AG20443 (cell line): ENCODE measurements around the gene ATXN10.

Source experiments
- DNase-seq: peaks from one replicate; pipeline ENCODE4 v3.0.0; 2012; ENCODE audit warnings: low spot score, mixed read lengths

ATXN10 gene

DNA sequence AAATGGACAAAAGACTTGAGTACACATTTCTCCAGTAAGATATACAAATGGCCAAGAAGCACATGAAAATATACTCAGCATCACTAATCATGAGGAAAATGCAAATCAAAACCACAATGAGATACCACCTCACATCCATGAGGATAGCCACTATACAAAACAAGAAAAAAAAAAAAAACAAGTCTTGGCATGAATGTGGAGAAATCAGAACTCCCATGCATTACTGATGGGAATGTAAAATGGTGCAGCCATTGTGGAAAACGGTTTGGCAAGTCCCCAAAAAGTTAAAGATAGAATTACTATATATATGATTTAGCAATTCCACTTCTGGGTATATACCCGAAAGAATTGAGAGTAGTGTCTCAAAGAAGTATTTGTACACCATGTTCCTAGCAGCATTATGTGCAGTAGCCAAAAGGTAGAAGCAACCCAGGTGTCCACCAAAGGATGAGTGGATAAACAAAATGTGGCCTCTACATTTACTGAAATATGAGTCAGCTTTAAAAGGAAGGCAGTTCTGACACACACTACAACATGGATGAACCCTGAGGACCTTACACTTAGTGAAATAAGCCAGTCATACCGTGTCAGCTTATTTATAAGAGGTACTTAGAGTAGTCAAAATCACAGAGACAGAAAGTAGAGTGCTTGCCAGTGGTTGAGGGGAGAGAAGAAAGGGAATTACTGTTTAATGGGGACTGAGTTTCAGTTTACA is 159.1 kb downstream of the ATXN10 start:
- DNase-seq = no peak

DNA sequence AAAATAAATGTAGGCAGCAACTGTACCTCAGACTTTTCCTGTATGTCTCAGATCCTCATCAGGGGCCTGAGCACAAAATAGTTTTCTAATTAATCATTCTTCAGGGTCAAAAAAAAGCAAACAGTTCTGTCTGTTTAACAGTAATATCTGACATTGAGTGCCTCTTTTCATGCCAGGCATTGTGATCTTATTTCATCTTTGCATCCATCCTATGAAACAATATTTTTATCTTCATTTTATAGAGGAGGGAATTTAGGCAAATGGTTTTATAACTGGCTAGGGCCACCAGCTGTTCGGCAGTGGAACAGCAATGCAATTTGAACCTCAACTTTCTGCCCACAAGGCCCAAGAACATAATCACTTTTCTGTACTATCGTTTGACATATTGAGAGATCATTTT is 159.8 kb downstream of the ATXN10 start:
- DNase-seq = peak; percentile 31

- no peak for DNase-seq
Observed at GRCh38 chr22:45832180-45832579, 160.5 kb downstream of the ATXN10 start.

GRCh38 chr22:45832959-45833580 is 161.4 kb downstream of the ATXN10 start:
- no peak for DNase-seq

DNA sequence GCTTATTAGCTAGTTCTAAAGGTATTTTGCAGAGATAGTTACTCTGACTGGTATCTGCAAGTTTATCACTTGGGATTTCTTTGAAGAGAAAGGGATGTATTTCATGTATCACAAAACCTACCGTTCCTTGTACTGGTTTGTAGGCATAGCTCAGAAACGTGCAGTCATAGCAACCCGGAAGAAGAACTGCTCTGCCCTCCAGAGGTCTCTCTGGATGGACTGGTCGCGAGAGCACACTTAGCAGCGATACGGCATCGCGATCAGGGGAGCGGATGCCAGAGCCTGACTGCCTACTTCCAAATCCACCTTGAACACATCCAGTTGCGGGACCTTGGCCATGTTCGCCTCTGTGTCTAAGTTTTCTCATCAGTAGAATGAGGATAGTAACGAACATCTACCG is 162.0 kb downstream of the ATXN10 start:
- no peak for DNase-seq

DNA sequence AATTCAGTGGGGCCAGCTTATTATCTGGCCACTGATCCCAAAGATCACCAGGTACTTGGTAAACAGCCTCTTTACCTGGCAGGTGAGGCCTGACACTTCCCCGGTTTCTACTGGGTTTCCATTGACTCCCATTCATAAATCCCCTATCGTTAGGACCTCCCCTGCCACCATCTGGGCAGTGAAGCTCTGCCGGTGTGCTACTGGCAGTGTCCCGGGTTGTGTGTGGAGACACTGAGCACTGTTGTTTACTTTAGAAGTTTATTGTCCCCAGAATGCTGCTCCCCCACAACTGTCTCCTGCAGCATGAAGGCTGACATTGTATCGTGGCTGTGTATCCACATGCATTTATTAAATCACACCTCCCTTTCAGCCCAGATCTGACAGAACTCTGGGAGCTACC is 162.6 kb downstream of the ATXN10 start:
- no peak for DNase-seq

GRCh38 chr22:45834795-45835194 is 163.2 kb downstream of the ATXN10 start:
- no peak for DNase-seq

GRCh38 chr22:45836418-45837169 is 165.0 kb downstream of the ATXN10 start:
- DNase-seq = no peak

DNA sequence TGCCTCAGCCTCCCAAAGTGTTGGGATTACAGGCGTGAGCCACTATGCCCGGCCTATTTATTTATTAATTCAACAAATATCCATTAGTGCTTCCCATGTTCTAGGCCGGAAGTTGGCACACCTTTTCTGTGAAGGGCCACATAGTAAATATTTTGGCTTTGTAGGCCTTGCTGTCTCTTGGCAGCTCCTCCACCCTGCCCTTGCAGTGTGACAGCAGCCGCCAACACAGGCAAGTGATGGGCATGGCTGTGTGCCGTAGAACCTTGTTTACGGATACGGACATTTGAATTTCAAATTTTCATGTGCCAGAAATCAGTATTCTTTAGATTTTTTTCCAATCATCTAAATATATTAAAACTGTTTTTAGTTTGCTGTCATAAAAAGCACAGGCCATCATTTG is 165.9 kb downstream of the ATXN10 start:
- DNase-seq = no peak

DNA sequence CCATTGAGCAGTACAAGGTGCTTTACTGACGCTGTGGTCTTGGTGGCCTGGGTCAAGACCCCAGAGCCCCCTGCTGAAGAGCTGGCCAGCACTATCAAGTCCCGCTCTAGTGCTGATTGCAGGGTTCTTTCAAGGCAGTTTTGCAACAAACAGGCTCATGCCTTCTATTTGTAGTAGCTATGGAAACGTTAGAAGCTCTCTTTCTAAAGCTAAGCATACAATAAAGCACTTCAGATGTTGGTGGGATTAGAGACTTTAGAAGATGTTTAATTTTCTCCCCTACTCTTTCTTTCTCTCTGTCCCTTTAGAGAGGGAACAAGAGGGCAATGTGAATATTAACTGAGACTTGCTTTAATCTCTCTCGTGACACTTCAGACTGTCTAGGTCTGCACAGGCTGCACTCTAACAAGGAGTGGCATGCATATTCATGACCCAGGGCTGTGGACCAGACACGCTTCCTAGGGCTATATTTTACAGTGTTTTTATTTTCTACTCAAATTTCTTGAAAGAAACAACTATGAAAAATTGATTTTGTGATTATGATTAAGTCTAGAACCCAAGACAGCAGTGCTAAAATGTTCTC is 166.8 kb downstream of the ATXN10 start:
- DNase-seq = no peak

DNA sequence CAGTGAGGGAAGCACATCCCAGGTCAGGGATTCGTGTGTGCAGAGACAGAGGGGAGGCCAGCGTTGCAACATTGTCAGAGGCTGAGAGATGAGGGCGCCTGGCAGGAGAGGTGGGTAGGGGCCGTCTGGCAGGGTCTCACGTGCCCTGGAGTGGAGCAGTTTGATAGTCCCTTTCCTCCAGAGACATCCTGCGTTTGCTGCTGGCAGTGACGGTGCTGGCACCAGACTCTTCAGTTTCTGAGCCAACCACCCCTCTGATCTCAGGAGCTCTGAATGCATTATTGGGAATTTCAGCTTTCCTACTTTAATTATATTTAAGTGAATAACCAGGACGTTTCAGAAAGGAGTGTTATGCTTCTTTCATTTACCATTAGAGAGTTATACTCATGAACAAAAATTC is 168.8 kb downstream of the ATXN10 start:
- no peak for DNase-seq

GRCh38 chr22:45842291-45842991 is 170.8 kb downstream of the ATXN10 start:
- no peak for DNase-seq

DNA sequence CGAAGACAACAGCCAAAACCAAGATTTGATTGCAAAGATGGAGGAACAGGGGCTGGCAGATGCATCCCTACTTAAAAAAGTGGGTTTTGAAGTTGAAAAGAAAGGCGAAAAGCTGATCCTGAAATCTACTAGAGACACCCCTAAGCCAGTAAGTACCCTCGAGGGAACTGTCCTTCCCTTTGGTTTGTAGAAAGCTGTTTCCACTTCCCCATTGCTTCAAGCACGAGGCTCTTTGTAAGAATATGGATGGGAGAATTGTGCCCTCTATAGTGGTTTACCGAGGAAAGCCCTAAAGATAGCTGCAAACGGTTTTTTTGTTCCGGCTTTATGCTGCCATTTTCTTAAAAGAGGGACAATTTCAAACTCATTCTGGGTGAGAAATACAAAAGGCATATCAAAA is 171.4 kb downstream of the ATXN10 start:
- DNase-seq = no peak

DNA sequence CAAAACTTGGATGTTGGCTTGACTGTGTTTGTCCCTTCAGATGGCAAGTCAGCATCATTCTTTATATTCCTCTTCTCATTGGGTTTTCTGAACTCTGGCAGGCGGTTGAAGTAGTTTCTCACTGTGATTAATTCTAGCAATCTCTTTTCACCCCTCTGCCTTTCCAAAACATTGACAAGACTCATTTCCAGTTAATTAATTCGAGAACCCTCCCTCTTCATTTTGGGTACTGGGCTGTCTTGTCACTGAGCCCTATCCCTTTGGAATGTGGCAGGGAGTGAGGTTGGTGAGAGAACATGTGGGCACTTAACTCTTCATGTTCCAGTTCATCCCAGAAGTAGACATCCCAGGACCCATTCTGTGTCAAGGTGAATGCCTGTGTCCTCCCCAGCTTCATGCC is 172.4 kb downstream of the ATXN10 start:
- DNase-seq = no peak

- DNase-seq = no peak
Observed at GRCh38 chr22:45845076-45845487, 173.4 kb downstream of the ATXN10 start.

- DNase-seq = no peak
Observed at GRCh38 chr22:45846952-45847351, 175.3 kb downstream of the ATXN10 start.

DNA sequence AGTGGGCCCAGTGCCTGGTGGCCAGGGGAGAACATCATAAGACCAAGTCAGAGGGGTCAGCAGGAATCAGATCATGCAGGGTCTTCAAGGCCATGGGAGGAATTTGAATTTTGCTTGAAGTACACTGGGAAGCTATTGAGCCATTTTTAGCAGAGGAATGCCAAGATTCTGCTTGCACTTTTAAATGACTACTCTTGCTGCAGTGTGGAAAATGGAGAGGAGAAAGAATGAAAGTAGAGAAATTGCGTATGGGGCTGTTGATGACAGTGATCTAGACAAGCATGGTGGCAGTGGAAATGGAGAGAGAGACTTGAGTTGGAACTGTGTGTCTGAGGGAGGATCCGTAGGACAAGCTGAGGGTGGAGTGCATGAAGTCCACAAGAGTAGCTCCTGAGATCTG is 177.3 kb downstream of the ATXN10 start:
- DNase-seq = no peak

- no peak for DNase-seq
Observed at GRCh38 chr22:45852826-45853225, 181.2 kb downstream of the ATXN10 start.

- DNase-seq = no peak
Observed at GRCh38 chr22:45855961-45856360, 184.3 kb downstream of the ATXN10 start.

GRCh38 chr22:45857519-45857918 is 185.9 kb downstream of the ATXN10 start:
- no peak for DNase-seq

DNA sequence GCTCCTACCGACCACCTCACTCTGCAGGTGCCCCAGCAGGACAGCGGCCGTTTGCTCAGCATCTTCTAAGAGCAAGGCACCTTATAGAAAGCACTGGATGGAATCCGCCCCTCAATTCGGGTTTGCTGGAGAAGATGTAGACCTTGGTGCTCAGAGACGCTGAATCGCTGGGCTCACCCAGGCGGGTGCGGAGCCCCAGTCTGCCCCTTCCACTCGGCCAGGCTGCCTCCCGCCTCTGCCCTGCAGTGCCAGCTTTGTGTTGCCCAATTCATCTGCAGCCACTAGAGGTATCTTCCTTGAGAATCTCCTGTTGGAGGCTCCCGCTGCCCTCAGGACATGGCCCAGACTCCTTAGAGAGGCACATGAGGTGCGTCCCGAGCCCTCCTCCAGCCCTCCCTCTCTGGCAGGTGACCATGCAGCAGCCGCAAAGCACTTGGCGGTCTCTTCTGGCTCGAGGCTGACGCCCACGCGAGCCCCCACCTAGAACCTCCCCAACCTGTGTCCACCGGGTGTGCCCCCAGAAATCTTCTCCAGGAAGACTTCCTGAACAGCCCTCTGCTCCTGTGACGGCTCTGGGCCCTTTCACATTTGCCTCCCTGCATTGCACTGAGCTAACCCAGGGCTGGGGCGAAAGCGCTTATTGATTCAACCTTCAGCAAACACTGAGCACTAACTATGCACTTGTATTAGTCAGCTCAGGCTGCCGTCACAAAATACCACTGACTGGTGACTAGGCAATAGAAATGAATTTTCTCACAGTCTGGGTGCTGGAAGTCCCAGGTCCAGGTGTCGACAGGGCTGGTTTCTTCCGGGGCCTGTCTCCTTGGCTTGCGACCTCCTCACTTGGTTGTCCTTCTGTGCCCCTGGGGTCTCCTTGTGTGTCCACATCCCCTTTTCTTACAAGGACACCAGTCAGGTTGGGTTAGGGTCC is 187.9 kb downstream of the ATXN10 start:
- no peak for DNase-seq
